ENCODE results near the gene MYD88.
"Not testable (repeated sequence)": the region's sequence is repeated elsewhere in the genome, so short reads cannot be mapped to it uniquely, and the experiment has no call there.

MYD88 gene

DNA sequence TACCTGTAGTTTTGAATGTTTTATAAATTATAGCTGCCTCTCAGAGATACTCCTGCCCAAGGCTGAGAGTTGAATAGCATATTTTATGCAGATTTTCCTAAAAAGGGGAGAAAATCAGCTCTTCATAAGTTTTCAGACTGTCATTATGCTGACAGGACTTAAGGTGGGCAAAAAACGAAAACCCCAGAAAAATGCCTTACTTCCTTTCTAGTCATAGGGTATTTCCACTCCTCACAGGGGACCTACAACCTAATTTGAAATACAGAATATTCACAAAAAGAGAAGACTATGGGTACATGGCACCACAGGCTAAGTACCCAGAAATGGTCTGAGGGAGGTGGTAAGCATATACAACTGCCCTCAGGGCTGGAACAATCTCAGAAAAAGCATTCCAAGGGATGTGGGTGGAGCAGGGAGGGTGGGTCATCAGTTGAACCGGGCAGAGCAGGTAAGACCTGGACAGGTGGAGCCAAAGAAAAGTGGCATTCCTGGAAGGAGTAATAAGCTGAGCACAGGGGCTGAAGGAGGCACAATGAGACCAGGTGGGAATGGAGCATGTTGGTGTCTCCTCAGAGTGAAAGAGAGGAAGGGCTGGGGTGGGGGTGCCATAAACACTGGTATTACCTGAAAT lies 16.3 kb downstream of the MYD88 start:
- TF ChIP-seq CTCF (IDR thresholded peaks at IDR 0.05; ENCODE audit: borderline replicate concordance, insufficient read depth, low read depth, low read length) = no peak

DNA sequence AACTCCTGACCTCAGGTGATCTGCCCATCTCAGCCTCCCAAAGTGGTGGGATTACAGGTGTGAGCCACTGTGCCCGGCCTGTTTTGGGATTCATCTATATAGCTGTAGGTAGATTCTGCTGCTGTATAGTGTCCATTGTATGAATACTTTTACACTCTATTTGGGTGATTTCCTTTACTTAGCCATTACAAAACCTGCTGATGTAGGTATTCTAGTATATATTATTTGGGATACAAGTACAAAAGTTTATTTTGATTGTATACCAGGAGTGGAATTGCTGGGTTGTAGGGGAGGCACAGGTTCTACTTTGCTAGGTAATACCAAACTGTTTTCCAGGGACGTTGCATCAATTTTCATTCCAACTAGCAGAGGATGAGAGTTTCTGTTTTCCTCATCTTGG lies 17.4 kb downstream of the MYD88 start:
- no peak overlapping the region for H3K4me3 ChIP-seq (ENCODE audit: low read depth, low read length)
- TF ChIP-seq CTCF (IDR thresholded peaks at IDR 0.05; ENCODE audit: borderline replicate concordance, insufficient read depth, low read depth, low read length) = no peak

More for the DNA sequence above, 16.3 kb downstream of the MYD88 start:
- no peak overlapping the region for H3K4me3 ChIP-seq (ENCODE audit: low read depth, low read length)

DNA sequence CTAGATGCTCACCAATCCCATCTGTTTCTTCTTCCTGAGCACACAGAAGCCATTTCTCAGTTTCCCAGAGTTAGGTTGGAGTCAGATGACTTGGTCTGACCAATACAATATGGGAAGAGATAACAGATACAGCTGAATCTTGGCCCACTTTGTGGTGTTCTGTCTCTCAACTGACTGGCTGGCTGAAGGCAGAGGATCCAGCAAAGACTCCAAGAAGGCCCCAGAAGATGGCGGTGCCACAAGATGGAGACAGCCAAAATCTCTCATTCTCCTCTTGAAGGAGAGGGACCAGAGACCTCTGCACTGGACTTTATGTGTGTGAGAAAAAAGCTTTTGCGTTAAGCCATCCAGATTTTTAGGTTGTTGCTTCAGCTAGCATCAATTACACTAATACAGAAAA lies 18.7 kb downstream of the MYD88 start:
- TF ChIP-seq CTCF (IDR thresholded peaks at IDR 0.05; ENCODE audit: borderline replicate concordance, insufficient read depth, low read depth, low read length) = no peak
- H3K4me3 ChIP-seq (ENCODE audit: low read depth, low read length) = no peak overlapping the region

DNA sequence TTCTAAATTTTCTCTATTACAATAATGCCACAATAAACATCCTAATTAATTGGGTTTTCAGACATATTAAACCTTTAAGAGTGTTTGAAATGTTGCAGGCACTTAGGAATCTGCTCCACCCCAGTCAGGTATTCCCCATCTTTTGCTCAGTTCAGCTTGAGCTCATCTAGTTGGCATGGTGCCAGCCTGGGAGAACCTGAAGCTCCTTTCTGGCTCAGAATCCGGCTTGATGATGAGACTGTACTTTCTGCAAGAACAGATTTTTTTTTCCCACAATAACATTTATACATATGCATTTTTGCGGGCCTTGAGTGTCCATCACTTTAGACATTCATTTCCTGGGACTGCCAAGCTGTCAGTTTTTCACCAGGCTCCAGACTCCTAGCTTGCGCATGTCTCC lies 19.1 kb downstream of the MYD88 start:
- no peak for TF ChIP-seq CTCF (IDR thresholded peaks at IDR 0.05; ENCODE audit: borderline replicate concordance, insufficient read depth, low read depth, low read length)
- H3K4me3 ChIP-seq (ENCODE audit: low read depth, low read length) = no peak overlapping the region

DNA sequence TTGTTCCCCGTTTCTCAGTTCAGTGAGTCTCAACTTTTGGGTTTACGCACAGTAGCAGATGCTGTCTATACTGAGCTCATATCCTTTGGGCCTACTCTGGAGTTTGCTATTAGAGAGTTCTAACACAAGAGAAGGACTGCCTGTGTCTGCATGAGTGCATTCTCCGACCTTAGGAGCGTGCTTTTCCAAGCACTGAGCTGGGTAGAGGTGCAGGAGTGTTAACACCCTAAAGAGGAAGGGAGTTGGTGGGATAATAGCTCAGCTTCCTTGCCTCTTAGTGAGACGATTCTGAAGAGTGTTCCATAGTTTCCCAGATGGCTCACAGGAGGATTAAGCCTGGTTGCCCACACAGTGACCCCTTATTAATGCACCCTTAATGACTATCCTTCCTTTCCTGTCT lies 20.0 kb downstream of the MYD88 start:
- no peak for TF ChIP-seq CTCF (IDR thresholded peaks at IDR 0.05; ENCODE audit: borderline replicate concordance, insufficient read depth, low read depth, low read length)
- no peak overlapping the region for H3K4me3 ChIP-seq (ENCODE audit: low read depth, low read length)

DNA sequence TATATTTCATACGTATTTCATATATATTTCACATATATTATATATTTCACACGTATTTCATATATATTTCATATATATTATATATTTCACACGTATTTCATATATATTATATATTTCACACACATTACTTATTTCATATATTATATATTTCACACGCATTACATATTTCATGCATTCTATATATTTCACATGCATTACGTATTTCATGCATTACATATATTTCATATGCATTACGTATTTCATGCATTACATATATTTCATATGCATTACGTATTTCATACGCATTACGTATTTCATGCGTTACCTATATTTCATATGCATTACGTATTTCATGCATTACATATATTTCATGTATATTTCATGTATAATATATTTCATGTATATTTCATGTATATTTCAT lies 22.2 kb downstream of the MYD88 start:
- H3K4me3 ChIP-seq (ENCODE audit: low read depth, low read length) = not testable (repeated sequence)

- TF ChIP-seq CTCF (IDR thresholded peaks at IDR 0.05; ENCODE audit: borderline replicate concordance, insufficient read depth, low read depth, low read length) = peak; percentile 29; the same call in 1 of the 2 replicates
- no peak overlapping the region for H3K4me3 ChIP-seq (ENCODE audit: low read depth, low read length)
Observed at GRCh38 chr3:38163117-38163840, 24.8 kb downstream of the MYD88 start.
